Mesothelial cell of epicardium (in vitro differentiated cells): ENCODE data around the gene CXXC5. TPM values are rescaled to one million over a fixed set of nuclear protein-coding genes. Genes with fewer than 3 reads are reported as not detected.

Source experiments
- DNase-seq, 2 experiments: peaks; one replicate each; pipeline ENCODE4 v3.0.0; 2021; ENCODE audit warnings: low spot score in 2 of 2; ENCODE audit not compliant: unreplicated experiment in 2 of 2
- H3K27ac Mint-ChIP-seq: 2 replicates; pipeline ENCODE4 v1.8.0; 2021; ENCODE audit warnings: mixed read lengths
- H3K27me3 Mint-ChIP-seq: 2 replicates; pipeline ENCODE4 v1.8.0; 2021; ENCODE audit warnings: low read depth, mixed read lengths
- H3K36me3 Mint-ChIP-seq: 2 replicates; pipeline ENCODE4 v1.8.0; 2021; ENCODE audit warnings: mixed read lengths
- H3K4me1 Mint-ChIP-seq: 2 replicates; pipeline ENCODE4 v1.8.0; 2021; ENCODE audit warnings: mixed read lengths
- H3K4me3 Mint-ChIP-seq: 2 replicates; pipeline ENCODE4 v1.8.0; 2021; ENCODE audit warnings: mild to moderate bottlenecking, moderate library complexity, mixed read lengths
- H3K9me3 Mint-ChIP-seq: 2 replicates; pipeline ENCODE4 v1.8.0; 2021; ENCODE audit warnings: mixed read lengths
- total RNA-seq: library from RNA; stranded (reverse); gene quantifications from 3 replicates; pipeline ENCODE4 v1.2.1, GENCODE V29; 2021
- TF ChIP-seq, protein P1 (sequence below): fragments of 200-600 bp; sonication (generic); IDR thresholded peaks from one replicate; pipeline ENCODE4 v1.5.0; 2021; ENCODE audit warnings: antibody characterized with exemption; ENCODE audit not compliant: unreplicated experiment

CXXC5 gene
- total RNA-seq, 1 donor from 2014 or later: 37.4 TPM

- H3K36me3 Mint-ChIP-seq: no peaks in the 10 kb centered on the region
Observed at GRCh38 chr5:139701056-139701741, 53.0 kb downstream of the CXXC5 start.

GRCh38 chr5:139702548-139702947 lies 54.4 kb downstream of the CXXC5 start:
- Mint-ChIP-seq H3K4me1 (peaks cover 31% of the 10 kb centered on the region), H3K9me3 (no peaks in the 10 kb centered on the region), H3K4me3 (no peak overlapping the region), H3K36me3 (no peaks in the 10 kb centered on the region), H3K27ac (no peak overlapping the region), H3K27me3 (no peaks in the 10 kb centered on the region)
- no peak for DNase-seq
- TF ChIP-seq, protein P1, sequence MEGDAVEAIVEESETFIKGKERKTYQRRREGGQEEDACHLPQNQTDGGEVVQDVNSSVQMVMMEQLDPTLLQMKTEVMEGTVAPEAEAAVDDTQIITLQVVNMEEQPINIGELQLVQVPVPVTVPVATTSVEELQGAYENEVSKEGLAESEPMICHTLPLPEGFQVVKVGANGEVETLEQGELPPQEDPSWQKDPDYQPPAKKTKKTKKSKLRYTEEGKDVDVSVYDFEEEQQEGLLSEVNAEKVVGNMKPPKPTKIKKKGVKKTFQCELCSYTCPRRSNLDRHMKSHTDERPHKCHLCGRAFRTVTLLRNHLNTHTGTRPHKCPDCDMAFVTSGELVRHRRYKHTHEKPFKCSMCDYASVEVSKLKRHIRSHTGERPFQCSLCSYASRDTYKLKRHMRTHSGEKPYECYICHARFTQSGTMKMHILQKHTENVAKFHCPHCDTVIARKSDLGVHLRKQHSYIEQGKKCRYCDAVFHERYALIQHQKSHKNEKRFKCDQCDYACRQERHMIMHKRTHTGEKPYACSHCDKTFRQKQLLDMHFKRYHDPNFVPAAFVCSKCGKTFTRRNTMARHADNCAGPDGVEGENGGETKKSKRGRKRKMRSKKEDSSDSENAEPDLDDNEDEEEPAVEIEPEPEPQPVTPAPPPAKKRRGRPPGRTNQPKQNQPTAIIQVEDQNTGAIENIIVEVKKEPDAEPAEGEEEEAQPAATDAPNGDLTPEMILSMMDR: no peak

More at GRCh38 chr5:139701056-139701741, 53.0 kb downstream of the CXXC5 start:
- Mint-ChIP-seq H3K4me3 (no peak overlapping the region), H3K4me1 (peaks cover 38% of the 10 kb centered on the region), H3K9me3 (no peaks in the 10 kb centered on the region), H3K27ac (peak overlapping the region; percentile 39), H3K27me3 (no peaks in the 10 kb centered on the region)
- DNase-seq: no peak
- TF ChIP-seq, protein P1: no peak

GRCh38 chr5:139704748-139705147 lies 56.6 kb downstream of the CXXC5 start:
- Mint-ChIP-seq H3K4me1 (peaks cover 23% of the 10 kb centered on the region), H3K27me3 (no peaks in the 10 kb centered on the region), H3K27ac (no peak overlapping the region), H3K36me3 (no peaks in the 10 kb centered on the region), H3K4me3 (no peak overlapping the region), H3K9me3 (no peaks in the 10 kb centered on the region)
- no peak for DNase-seq
- TF ChIP-seq, protein P1: no peak

GRCh38 chr5:139705191-139705590 lies 57.0 kb downstream of the CXXC5 start:
- Mint-ChIP-seq H3K27ac (no peak overlapping the region), H3K27me3 (peaks cover 1% of the 10 kb centered on the region), H3K36me3 (no peaks in the 10 kb centered on the region), H3K4me3 (no peak overlapping the region), H3K4me1 (peaks cover 25% of the 10 kb centered on the region), H3K9me3 (no peaks in the 10 kb centered on the region)
- TF ChIP-seq, protein P1: no peak
- DNase-seq: no peak

DNA sequence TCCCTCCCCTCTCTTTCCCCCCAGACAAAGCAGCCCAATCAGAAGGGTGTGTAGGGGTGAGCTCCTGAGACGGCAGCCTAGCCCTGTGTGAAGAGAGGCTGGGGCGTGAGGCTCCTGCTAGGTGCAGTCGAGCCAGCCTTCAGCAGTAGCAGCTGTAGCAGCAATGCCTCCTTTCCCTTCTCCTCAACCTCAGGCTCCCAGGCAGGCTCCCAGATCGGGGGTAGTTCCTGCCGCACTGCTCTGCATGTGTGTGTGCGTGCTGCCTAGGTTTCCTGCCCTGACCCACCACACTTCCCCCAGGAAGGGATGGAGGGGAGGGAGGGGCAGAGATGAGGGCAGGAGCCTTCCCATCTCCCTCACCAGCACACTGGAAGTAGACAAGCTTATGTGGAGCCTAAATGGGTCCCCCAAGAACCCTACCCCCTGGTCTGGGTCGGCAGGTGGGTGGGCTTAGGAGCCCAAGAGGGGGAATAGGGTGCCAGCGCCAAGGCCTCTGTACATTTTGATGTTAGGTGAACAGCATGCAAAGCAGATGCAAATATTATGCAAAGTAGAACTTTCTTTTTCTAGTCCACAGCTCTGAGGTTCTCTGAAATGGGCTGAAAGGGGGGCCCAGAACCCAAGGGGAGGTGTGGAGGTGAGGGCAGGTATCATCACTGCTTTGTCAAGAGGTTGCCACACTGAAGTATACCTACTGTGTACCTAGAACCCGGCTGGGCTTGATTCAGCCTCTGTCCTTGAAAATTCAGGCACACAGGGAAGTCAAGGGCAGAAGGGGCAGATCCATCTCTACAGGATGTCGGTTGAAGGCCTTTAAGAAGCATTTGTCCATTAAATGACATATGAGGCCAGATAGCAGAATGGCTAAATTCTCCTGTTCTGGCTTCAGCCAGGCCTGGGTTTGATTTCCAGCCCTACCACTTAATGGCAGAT lies 57.8 kb downstream of the CXXC5 start:
- H3K9me3 Mint-ChIP-seq: no peaks in the 10 kb centered on the region
- no peak overlapping the region for H3K4me3 Mint-ChIP-seq
- TF ChIP-seq, protein P1: no peak
- no peak overlapping the region for H3K27ac Mint-ChIP-seq
- H3K4me1 Mint-ChIP-seq: peaks cover 23% of the 10 kb centered on the region
- H3K36me3 Mint-ChIP-seq: no peaks in the 10 kb centered on the region
- DNase-seq: no peak
- peaks cover 2% of the 10 kb centered on the region for H3K27me3 Mint-ChIP-seq
